HTERT RPE-1 (cell line): ENCODE results near the gene ZNF132.
"Not testable (repeated sequence)": the region's sequence is repeated elsewhere in the genome, so short reads cannot be mapped to it uniquely, and the experiment has no call there.

ENCODE experiments used
- in situ Hi-C: fragments of 300-500 bp; cut with MboI; formaldehyde crosslinking; loops from 4 replicates; pipeline ENCODE4 v1.14.3; 2020; ENCODE audit warnings: low sequenced_read_pairs

ZNF132 gene

GRCh38 chr19:58439576-58440554 lies at the start of gene ZNF132:
TSS of gene ZNF132 (minus strand) at chr19:58440153. CDS start at chr19:58439821, 332 bp downstream.
- in situ Hi-C loops, result no loop called here

DNA sequence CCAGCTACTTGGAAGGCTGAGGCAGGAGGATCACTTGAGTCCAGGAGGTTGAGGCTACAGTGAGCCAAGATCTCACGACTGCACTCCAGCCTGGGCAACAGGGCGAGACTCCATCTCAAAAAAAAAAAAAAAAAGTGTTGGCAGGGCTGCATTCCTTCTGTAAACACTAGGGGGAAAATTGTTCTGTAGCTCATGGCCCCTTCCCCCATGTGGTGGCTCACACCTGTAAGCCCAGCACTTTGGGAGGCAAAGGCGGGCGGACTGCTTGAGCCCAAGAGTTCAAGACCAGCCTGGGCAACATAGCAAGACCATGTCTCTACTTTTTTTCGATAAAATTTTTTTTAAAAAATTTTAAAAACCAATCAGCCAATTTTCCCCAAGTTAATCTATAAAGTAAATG lies 44.4 kb upstream of the ZNF132 start:
- in situ Hi-C loops, result not testable (repeated sequence)

DNA sequence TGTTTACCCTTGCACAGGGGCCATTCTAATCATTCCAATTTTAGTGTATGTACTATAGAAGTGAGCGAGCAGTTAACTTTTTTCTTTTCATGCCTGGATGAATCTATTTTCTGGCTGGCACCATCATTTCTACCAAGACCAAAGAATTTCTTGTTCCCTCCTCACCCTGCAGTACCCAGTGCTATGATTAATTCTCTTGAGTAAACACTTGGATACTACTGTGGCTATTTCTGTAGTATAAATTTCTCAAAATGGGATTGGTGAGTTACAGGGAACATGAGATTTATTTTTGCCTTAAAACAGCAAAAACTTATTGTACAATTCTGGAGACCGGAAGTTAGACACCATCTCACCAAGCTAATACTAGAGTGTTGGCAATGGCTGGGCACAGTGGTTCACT lies 43.8 kb upstream of the ZNF132 start:
- in situ Hi-C loops, result no loop called here

DNA sequence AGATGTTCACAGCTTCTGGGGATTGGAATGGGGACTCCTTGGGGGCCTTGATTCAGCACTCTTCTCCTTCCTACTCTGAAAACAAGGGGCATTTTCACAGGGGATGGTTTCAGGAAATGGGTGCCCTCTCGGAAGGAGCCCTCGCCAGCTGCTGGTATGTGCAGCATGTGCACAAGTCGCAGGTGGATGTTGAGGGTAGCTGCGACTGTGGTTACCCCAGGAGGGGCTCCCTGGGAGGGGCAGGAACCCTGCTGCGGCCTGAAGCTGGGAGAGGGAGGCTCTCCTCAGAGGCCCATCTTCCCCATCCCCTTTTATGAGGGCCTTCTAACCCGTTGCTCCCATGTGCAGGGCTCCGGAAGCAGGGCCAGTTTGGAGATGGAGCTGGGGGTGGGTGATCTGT lies 42.4 kb upstream of the ZNF132 start:
- in situ Hi-C loops, result no loop called here

DNA sequence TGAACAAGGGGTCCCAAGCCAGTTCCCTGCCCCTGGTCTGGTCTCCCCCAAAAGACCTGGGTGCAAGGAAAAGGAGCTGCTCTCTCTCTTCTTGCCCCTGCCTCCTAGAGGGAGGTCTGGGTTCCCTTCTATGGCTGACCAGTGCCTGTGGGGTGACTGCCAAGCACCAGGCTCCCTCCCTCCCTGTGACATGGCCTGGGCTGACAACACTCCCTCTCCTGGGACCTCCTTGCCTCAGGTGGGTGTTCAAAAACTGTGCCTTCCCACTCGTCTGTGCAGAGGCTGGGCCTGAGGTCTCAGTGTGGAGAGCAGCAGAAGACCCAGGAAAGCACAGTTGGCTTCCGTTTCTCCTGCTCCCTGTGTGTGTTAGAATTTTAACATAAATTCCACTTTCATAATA lies 40.9 kb upstream of the ZNF132 start:
- in situ Hi-C loops, result no loop called here

- in situ Hi-C loops, result no loop called here
Observed at GRCh38 chr19:58480481-58480830, 40.5 kb upstream of the ZNF132 start.

DNA sequence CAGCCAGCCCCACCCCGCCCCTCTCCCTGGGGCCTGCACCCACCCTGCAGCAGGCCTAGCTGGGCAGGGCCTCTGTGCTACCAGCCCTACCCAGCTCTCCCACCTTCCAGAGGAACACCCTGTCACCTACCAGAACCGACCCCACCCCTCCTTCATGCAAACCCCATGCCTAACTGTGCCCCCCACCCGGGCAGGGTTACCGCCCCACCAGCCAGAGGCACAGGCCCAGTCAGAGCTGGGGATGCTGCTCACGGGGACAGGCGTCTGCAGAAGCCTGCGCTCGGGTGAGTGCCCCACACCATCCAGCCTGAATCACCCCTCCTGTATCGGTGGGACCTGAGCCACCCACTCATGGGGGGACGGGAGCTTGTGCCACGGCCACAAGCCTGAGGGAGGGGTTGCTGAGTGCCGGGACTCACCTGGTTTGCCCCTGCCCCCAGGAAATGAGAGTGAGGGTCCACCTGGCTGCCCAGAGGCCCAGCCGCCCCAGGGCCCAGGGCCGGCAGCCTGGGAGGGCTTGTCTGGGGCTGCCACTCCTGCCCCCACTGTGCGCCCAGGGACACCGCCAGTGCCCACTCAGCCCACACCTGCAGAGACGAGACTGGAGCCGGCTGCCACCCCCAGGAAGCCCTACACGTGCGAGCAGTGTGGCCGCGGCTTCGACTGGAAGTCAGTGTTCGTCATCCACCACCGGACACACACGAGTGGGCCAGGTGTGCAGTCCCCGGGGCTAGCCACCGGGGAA lies 40.0 kb upstream of the ZNF132 start:
- in situ Hi-C loops, result no loop called here

DNA sequence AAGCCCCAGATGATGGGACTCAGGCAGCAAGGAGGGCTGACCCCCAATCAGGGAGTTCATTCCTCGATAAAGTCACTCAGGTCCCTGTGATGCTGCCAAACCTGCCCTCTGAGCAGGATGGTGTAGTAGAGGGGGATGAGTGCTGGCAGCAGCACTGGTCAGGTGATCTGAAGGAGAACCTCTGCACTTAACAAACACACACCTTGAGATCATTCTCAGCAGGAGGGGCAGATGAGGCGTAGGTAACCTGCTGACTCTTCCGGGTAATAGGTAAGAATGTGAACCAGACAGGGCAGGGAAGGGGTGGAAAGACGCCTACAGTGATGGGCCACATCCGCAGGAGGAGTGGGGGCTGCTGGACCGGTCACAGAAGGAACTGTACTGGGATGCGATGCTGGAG lies 39.4 kb upstream of the ZNF132 start:
- in situ Hi-C loops, result no loop called here

GRCh38 chr19:58477871-58478270 lies 37.9 kb upstream of the ZNF132 start:
- in situ Hi-C loops, result no loop called here

GRCh38 chr19:58477130-58477529 lies 37.2 kb upstream of the ZNF132 start:
- in situ Hi-C loops, result no loop called here

- in situ Hi-C loops, result no loop called here
Observed at GRCh38 chr19:58476498-58477015, 36.6 kb upstream of the ZNF132 start.

- in situ Hi-C loops, result no loop called here
Observed at GRCh38 chr19:58475714-58476497, 36.0 kb upstream of the ZNF132 start, which contains the start of gene ZNF446. TSS of gene ZNF446 (plus strand) at chr19:58476352. CDS start at chr19:58477219, 867 bp downstream.

DNA sequence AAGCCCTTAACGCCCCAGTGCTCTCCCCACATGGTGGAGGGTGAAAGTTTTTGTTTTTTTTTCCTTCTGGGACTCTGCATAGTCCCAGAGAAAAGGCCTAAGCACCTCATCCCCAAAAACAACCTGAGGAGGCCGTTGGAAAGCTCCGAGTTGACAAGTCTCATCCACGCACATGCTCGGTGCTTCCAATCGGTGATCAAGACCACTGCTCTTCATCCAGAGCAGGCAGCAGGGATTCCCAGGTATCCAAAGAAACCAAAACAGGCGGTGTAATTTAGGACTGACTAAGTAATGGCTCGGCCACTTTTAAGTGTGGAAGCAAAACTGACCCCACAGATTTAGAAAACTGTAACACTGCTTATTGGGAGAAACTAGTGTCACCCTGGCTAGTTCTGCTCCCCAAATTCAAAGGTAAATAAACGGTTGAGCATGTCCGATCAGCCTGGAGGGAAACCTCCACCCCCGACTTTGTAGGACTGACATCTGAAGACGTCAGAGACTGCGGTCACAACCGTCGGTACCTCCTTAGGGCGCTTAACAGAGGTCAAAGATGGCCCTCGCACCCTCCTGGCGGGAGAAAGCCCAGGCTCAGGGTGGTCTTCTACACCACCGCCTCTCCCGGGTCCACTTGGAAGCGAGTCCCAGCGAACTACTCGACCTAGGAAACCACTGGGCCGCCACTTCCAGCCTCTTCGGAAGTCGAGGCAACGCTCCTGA lies 35.2 kb upstream of the ZNF132 start:
- in situ Hi-C loops, result no loop called here

DNA sequence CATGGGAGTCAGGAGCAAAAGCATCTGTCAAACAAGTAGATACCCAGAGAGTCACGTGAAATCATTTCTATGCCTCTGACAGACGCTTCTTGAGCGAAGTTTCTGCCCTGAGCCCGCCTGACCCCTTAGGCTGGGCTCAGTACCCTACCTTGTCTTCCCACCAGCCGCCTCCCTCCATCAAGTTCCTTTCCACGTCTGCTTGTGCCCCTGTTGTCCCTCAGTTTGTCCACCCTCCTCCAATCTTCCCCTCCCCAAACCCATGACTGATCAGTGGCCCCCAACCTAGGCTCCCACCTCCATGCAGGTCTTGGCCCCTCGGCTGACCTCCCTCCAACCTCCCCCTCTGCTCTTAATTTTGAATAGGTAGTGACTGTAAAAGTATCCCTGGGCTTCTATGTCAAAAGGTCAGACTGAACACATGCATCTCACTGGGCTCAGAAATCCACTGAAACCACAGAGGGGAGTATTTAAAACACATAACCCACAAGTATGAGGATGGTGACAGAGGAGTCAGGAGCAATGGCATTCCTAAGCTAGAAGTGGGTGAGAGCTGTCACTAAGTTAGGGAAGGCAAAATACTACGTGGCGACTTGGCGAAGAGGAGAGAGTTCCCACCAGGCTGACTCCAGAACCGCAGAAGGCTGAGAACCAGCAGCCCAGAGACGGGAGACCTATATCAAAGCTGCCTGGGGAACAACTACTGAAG lies 34.5 kb upstream of the ZNF132 start:
- in situ Hi-C loops, result no loop called here

DNA sequence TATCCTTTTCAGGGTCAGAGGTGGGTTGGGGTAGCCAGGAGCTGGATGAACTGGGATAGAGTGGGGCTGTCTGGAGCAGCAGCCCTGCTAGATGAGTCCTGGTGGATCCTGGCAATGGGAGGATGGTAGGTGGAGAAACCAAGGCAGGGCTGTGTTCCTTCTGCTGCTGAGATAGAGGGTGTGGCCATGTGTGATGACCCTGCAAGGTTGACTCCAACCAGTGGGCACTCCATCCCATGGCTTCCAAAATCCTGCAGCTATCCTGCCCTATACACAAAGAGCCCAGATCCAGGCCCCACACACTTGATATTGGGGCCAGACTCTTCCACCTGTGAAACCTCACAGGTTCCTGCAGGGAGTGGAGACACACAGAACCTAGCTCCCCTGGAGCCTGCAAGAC lies 33.8 kb upstream of the ZNF132 start:
- in situ Hi-C loops, result no loop called here

DNA sequence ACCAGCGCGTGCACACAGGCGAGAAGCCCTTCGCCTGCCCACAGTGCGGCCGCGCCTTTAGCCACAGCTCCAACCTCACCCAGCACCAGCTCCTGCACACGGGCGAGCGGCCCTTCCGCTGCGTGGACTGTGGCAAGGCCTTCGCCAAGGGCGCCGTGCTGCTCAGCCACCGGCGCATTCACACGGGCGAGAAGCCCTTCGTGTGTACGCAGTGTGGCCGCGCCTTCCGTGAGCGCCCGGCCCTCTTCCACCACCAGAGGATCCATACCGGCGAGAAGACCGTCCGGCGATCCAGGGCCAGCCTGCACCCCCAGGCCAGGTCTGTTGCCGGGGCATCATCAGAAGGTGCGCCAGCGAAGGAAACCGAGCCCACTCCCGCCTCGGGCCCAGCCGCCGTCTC lies 31.8 kb upstream of the ZNF132 start:
- in situ Hi-C loops, result no loop called here

GRCh38 chr19:58470837-58471543 lies 31.0 kb upstream of the ZNF132 start:
- in situ Hi-C loops, result not testable (repeated sequence)

GRCh38 chr19:58469241-58470013 lies 29.5 kb upstream of the ZNF132 start:
- in situ Hi-C loops, result no loop called here
